Kidney epithelial cell (primary cell): ENCODE data around the gene C3orf70. TPM values are rescaled to one million over a fixed set of nuclear protein-coding genes. Genes with fewer than 3 reads are reported as not detected.

Experiments
- DNase-seq: peaks from one replicate; pipeline ENCODE4 v3.0.0-alpha.2; 2010; ENCODE audit warnings: low read depth
- H3K27me3 ChIP-seq: 2 replicates; pipeline ENCODE4 v1.6.0; 2011; ENCODE audit warnings: low read length; ENCODE audit not compliant: control insufficient read depth, insufficient read depth
- H3K36me3 ChIP-seq: 2 replicates; pipeline ENCODE4 v1.5.1; 2011; ENCODE audit warnings: low read length; ENCODE audit not compliant: control insufficient read depth, insufficient read depth
- H3K4me3 ChIP-seq: 2 replicates; pipeline ENCODE4 v1.5.1; 2011; ENCODE audit warnings: low read depth, mild to moderate bottlenecking, control low read depth, low read length
- CTCF ChIP-seq: IDR thresholded peaks from 2 replicates; pipeline ENCODE4 v1.5.1; 2011; ENCODE audit warnings: mild to moderate bottlenecking, moderate library complexity, low read length, control low read depth, inconsistent platforms; ENCODE audit not compliant: insufficient read depth, poor library complexity, severe bottlenecking
- total RNA-seq: library from RNA; depleted of rRNA; stranded (reverse); fragments of >200 nt; gene quantifications from 2 replicates; pipeline ENCODE4 v1.2.3, GENCODE V29; 2015

The C3orf70 gene
- total RNA-seq, 1 donor from 2014 or later: 0.50 TPM

DNA sequence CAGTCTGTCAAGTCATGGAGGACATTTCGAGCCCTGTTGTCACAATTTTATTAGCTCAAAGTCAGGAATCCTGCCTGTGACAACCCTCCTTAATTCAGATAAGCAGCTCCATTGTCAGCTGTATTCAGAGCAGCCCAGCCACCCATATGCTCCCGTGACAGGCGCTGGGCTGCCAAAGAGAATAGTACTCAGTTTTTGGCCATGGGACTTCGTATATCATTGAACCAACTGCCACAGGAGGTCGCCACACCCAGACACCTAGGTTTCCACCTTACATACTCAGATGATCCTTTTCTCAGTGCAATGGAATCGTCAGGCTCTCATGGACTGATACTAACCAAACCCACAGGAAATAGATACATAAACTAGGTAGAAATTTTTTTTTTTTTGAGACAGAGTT lies 100.2 kb downstream of the C3orf70 start:
- Histone ChIP-seq H3K27me3 (no peaks in the 10 kb centered on the region), H3K36me3 (peaks cover 2% of the 10 kb centered on the region), H3K4me3 (no peak overlapping the region)
- no peak for DNase-seq
- TF ChIP-seq CTCF: no peak

- no peak for TF ChIP-seq CTCF
- DNase-seq: no peak
- Histone ChIP-seq H3K27me3 (no peaks in the 10 kb centered on the region), H3K36me3 (peaks cover 2% of the 10 kb centered on the region), H3K4me3 (no peak overlapping the region)
These were observed 101.1 kb downstream of the C3orf70 start for GRCh38 chr3:185051801-185052200.

- H3K4me3 ChIP-seq: no peak overlapping the region
- no peak for TF ChIP-seq CTCF
- H3K36me3 ChIP-seq: peaks cover 2% of the 10 kb centered on the region
- DNase-seq: no peak
- no peaks in the 10 kb centered on the region for H3K27me3 ChIP-seq
These were observed 103.2 kb downstream of the C3orf70 start for GRCh38 chr3:185049710-185050109.

DNA sequence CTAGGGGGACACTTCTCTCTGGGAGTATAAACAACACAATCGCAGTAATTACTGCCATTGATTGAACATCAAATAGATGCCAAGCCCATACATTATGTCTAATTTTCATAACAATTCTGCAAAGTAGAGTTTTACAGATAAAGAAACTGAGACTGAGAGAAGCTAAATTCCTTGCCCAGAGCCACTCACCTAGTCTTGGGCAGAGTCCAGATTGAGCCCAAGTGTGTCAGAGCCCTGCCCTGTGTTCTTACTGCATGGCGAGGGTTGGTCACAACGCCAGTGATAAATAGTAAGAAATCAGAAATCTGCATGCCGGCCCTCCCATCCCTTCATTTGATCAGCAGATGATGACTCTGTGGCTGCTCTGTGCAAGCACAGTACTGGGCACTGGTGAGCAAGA lies 106.3 kb downstream of the C3orf70 start:
- DNase-seq: no peak
- TF ChIP-seq CTCF: no peak
- no peak overlapping the region for H3K4me3 ChIP-seq
- peaks cover 2% of the 10 kb centered on the region for H3K36me3 ChIP-seq
- no peaks in the 10 kb centered on the region for H3K27me3 ChIP-seq

GRCh38 chr3:185046164-185046515 lies 106.7 kb downstream of the C3orf70 start:
- no peak for DNase-seq

More at GRCh38 chr3:185046164-185046515, 106.7 kb downstream of the C3orf70 start:
- Histone ChIP-seq H3K4me3 (no peak overlapping the region), H3K27me3 (no peaks in the 10 kb centered on the region), H3K36me3 (peaks cover 2% of the 10 kb centered on the region)
- no peak for TF ChIP-seq CTCF
